HG03520 (cell line): ENCODE data around the gene GPHN.
"Not testable (repeated sequence)": the region's sequence is repeated elsewhere in the genome, so short reads cannot be mapped to it uniquely, and the experiment has no call there.

Source experiments
- ATAC-seq: cut with Tn5 transposase; IDR thresholded peaks from one replicate; pipeline ENCODE4 v1.9.1; 2021; ENCODE audit warnings: mild to moderate bottlenecking, moderate library complexity; ENCODE audit not compliant: unreplicated experiment

Gene GPHN

GRCh38 chr14:66501592-66501991 lies 6.4 kb upstream of the GPHN start:
- ATAC-seq: no peak

DNA sequence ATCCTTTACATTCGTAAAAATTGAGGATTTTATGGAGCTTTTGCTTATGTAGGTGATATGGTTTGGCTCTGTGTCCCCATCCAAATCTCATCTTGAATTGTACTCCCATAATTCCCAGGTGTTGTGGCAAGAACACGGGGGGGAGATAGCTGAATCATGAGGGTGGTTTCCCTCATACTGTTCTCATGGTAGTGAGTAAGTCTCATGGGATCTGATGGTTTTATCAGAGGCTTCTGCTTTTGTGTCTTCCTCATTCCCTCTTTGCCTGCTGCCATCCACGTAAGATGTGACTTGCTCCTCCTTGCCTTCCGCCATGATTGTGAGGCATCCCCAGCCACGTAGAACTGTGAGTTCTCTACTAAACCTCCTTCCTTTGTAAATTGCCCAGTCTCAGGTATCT lies 5.1 kb upstream of the GPHN start:
- not testable (repeated sequence) for ATAC-seq

GRCh38 chr14:66503532-66503931 lies 4.4 kb upstream of the GPHN start:
- ATAC-seq: no peak

DNA sequence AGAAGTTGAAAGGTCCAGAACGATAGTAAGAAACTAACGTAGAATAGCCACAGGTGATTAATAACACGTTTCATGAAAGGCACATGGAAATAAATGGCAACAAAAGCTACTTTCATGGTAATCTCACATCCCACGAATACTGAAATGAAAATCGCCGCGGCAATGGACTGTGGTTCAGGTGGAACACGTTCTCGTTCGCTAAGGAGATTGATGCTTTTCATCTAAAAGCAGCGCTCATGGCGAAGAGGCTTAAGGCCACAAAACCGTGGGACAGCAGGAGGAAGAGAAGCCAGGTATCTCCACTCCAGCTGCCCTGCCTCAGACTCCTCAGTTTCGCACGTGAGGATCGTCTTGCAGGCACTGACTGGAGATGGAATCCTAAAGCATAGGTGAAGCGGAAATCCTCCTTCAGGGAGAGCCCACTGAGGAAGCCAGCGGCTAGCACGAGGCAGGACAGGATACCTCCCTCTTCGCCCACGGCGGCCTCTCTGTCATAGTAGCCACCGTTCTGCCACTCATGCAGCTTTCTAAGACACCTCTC lies 696 bp upstream of the GPHN start:
- no peak for ATAC-seq

DNA sequence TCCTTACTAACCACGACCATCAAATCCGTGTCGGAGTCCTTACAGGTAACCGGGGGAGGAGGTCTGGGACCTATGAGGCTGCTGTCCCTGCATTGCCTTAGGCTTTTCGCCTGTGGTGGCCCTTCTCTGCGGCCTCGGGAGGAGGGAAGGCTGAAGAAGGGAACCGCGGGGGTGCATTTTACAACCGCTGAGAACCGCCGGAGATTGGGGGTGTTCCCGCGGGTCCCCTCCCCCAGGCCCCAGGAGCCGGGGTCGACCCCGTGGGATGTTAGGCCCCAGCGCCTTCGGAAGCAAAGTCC lies 549 bp downstream of the GPHN start:
- ATAC-seq: no peak

GRCh38 chr14:66508846-66509621 lies 1.1 kb downstream of the GPHN start:
- no peak for ATAC-seq

- ATAC-seq: no peak
These were observed 1.9 kb downstream of the GPHN start for GRCh38 chr14:66509874-66510273.

DNA sequence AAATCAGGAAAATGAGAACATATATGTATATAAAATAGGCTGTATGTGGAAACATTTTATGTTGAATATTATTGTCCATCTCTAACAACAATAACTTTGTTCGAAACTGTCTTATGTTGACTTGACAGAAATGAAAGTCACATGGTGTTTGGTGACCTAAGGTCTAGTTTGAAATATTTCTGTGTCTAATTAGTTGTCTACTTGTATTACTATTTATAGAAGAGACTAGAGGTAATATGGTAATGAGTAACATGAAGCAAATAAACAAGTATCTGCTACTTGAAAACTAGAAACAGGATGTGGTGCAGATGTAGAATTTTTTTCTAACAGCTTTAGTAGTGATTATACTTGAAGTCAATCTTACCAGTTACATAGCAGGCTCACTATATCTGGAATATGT lies 3.9 kb downstream of the GPHN start:
- no peak for ATAC-seq

GRCh38 chr14:66514213-66514612 lies 6.3 kb downstream of the GPHN start:
- no peak for ATAC-seq

DNA sequence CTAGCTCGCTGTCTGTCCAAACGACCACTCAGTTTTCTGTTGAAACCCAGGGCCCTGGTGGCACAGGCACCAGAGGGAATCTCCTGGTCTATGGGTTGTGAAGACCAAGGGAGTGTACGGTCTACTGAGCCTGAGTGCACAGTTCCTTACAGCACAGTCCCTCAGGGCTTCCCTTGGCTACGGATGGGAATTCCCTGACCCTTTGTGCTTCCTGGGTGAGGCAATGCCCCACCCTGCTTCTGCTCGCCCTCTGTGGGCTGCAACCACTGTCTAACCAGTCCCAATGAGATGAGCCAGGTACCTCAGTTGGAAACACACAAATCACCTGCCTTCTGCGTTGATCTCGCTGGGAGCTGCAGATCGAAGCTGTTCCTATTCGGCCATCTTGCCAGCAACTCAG lies 22.6 kb downstream of the GPHN start:
- no peak for ATAC-seq

DNA sequence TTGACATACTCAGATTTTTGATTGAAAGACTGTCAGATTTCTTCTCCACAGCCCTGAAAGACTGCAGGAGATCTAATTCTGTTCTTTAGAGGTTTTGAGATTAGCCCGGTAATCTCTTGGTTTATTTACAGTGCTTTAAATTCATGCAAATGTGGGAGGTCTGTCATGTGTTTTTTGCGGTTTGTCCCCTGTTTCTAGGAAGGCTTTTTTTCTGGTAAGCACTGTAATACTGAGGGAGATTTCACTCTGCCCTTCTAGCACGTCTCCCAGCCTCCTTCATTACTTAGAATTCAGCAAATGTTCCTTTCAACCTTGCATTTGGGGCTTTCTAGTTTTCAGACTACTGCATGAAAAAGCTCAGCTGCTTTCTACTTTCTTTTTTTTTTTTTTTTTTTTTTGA lies 31.1 kb downstream of the GPHN start:
- no peak for ATAC-seq

- no peak for ATAC-seq
These were observed 32.1 kb downstream of the GPHN start for GRCh38 chr14:66540038-66540437.

- no peak for ATAC-seq
These were observed 33.7 kb downstream of the GPHN start for GRCh38 chr14:66541627-66542026.

DNA sequence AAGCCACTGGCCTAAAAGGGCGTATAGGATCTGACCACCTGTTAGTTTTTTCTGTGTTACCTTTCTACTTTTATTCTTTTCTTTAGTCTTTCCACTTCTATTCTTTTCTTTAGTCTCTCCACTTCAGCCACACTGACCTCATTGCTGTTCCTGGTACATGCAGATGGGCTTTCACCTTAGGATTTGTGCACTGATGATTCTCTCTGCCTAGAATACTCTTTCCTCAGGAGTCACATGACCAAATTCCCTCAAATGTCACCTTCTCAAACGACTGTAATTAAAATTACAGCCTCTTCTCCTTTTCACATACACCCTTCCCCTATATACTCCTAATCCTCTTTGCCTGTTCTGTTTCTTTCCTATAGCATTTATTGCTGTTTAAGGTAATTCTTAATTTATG lies 36.0 kb downstream of the GPHN start:
- ATAC-seq: no peak

GRCh38 chr14:66545191-66545590 lies 37.2 kb downstream of the GPHN start:
- not testable (repeated sequence) for ATAC-seq

DNA sequence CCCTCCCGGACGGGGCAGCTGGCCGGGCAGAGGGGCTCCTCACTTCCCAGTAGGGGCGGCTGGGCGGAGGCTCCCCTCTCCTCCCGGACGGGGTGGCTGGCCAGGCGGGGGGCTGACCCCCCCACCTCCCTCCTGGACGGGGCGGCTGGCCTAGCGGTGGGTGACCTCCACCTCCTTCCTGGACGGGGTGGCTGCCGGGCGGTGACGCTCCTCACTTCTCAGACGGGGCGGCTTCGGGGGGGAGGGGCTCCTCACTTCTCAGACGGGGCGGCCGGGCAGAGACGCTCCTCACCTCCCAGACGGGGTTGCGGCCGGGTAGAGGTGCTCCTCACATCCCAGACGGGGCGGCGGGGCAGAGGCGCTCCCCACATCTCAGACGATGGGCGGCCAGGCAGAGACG lies 37.8 kb downstream of the GPHN start:
- not testable (repeated sequence) for ATAC-seq

GRCh38 chr14:66563731-66564130 lies 55.8 kb downstream of the GPHN start:
- no peak for ATAC-seq

- ATAC-seq: no peak
These were observed 60.3 kb downstream of the GPHN start for GRCh38 chr14:66568220-66568619.

DNA sequence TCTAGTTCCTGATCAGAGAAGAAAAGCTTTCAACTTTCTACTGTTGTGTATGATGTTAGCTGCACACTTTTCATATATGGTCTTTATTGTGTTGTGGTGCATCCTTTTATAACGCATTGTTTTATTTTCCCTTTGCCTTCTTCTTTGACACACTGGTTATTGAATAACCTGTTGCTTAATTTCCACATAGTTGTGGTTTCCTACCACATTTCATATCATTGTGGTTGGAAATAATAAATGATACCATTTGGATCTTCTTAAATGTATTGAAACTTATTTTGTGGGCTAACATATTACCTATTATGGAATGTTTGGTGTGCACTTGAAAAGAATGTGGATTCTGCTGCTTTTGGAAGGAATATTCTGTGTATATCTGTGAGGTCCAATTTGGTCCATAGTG lies 64.9 kb downstream of the GPHN start:
- no peak for ATAC-seq

DNA sequence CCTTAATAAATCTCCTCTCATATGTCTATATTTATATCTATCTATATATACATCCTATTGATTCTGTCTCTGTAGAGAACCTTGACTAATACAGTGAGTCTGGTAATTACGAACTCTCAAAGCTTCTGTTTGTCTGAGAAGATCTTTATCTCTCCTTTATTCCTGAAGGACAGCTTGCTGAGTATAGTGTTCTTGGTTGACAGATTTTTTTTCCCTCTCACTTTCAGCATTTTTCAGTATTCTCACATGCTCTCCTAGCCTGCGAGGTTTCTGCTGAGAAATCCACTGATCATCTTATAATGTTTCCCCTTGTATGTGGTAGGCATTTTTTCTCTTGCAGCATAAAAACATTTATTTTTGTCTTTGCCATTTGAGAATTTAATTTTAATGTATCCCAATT lies 67.1 kb downstream of the GPHN start:
- ATAC-seq: no peak

DNA sequence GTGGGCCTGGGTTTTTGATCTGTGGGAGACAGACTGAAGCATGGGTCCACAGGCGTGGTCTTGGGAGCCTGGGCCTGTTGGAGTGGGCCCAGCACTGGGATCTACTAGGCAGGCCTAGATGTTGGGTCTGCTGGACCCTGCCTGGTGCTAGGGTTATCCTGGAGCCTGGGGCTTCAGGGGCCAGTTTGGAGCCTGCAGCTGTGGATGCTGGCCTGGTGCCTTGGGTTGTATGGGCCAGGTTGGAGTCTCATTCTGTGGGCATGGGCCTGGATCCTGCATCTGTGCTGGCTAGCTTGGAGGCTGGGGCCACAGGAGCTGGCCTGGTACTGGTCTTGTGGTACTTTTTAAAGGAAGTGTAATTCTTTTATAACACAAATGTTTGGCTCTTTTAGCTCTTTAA lies 68.0 kb downstream of the GPHN start:
- no peak for ATAC-seq

DNA sequence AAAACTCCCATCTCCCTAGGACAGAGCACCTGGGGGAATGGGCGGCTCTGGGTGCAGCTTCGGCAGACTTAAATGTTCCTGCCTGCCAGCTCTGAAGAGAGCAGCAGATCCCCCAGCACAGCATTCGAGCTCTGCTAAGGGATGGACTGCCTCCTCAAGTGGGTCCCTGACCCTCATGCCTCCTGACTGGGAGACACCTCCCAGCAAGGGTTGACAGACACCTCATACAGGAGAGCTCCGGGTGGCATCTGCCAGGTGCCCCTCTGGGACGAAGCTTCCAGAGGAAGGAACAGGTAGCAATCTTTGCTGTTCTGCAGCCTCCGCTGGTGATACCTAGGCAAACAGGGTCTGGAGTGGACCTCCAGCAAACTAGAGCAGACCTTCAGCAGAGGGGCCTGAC lies 79.8 kb downstream of the GPHN start:
- not testable (repeated sequence) for ATAC-seq

GRCh38 chr14:66595394-66595793 lies 87.4 kb downstream of the GPHN start:
- no peak for ATAC-seq
